ENCODE results near the gene CAMSAP2.
A peak's percentile ranks its signal among the peaks of the same experiment; 100 is the strongest.

CAMSAP2 gene

DNA sequence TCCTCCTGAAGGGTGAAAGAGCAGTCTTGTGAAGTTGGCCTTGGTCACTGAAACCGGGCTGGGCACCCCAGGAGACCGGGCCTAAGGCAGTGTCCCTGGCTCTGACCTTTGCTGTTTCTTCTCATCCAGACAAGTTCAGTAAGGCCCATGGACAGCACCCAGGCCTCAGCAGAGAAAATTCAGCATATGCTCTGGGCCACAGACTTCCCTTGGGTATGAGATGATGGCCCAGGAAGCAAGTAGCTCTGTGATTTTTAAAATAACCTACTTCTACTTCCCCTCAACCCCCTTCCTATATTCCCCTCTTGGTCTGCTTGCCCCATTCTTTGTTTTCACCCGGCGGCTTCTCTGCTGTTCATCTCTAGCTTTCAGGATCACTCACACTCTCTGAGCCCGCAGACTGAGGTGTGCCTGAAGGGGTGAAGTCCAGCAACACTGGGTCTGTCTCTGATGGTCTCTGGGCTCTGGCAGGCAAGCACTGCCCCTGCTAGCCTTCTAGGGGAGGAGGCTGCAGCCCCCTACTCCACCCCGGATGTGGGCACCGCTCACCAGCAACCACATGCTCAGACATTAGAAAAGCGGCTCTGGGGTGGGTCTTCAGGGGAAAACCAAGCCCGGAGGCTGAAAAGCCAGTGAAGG lies 131.2 kb downstream of the CAMSAP2 start:
- Histone ChIP-seq H3K4me2 (peak overlapping the region; percentile 65 to 94 (median 88)), H3K27ac (peak overlapping the region in 9 of 11 experiments; percentile 50 to 82 (median 75); a peak in 18 of 22 replicates), H4K20me1 (no peaks in the 10 kb centered on the region; a peak in 1 of 22 replicates), H3K9me3 (replicated peaks in 1 of 11) (no peaks in the 10 kb centered on the region), H3K9ac (peak overlapping the region in 9 of 11 experiments; percentile 26 to 72 (median 64); a peak in 17 of 22 replicates), H3K4me3 (peak overlapping the region in 8 of 10 experiments; percentile 10 to 61 (median 41); a peak in 12 of 20 replicates), H3K4me1 (peaks cover 27 to 75% (median 71%) of the 10 kb centered on the region in 10 experiments), H3K36me3 (0 out of 22 replicates have a peak, but pooled peaks cover 0 to 4% (median 0%) of the 10 kb centered on the region in 11 experiments), H3K27me3 (peaks cover 10 to 20% (median 16%) of the 10 kb centered on the region in 11 experiments; a peak in 21 of 22 replicates)
- TF ChIP-seq Cebpa-rat (IDR thresholded peaks at IDR 0.05), result no peak

DNA sequence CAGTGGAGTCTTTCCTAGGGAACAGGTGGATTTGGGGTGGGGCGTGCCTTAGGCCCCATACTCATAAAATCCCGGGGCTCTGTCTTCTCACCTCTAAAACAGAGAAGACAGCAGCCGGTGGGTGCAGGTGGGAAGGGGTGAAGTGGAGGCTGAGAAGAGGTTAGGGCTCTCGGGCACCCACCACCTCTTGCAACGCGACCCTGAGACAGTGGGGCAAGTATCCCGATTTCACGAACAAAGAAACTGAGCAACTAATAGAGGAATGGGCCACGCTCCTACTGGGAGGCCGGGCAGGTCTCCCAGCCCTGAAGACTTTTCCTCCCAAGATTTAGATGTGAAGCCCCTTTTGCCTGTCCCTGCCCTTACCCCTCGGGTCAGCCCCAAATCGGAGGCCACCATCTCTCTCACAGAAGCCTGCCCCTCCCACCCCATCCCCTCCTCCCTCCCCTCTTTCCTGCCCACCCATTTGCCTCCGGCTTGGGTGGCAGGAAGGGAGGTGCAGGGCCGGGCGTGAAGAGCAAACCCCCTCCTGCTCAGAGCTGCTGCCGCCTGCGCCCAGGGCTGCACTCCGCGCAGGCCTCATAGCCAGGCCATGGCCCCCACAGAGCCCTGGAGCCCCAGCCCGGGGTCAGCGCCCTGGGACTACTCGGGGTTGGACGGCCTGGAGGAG lies 133.9 kb downstream of the CAMSAP2 start, which contains the start of gene GPR25:
TSS of gene GPR25 (plus strand) at position 536 of the 670 bp plus-strand sequence. CDS start at position 593, 57 bp downstream.
- Histone ChIP-seq H3K27me3 (peaks cover 10 to 24% (median 16%) of the 10 kb centered on the region in 11 experiments; a peak in 21 of 22 replicates), H3K4me2 (peak within 1 kb of the TSS; percentile 78 to 94 (median 89)), H3K4me1 (peaks cover 27 to 67% (median 61%) of the 10 kb centered on the region in 10 experiments), H3K27ac (peak within 1 kb of the TSS in 8 of 11 experiments; percentile 22 to 71 (median 58); a peak in 12 of 22 replicates), H3K36me3 (no peaks in the 10 kb centered on the region), H4K20me1 (no peaks in the 10 kb centered on the region; a peak in 1 of 22 replicates), H3K9ac (peak within 1 kb of the TSS; percentile 2 to 68 (median 57); a peak in 17 of 22 replicates), H3K9me3 (replicated peaks in 1 of 11) (no peaks in the 10 kb centered on the region), H3K4me3 (peak within 1 kb of the TSS in 7 of 10 experiments; percentile 5 to 40 (median 22); a peak in 10 of 20 replicates)
- no peak for TF ChIP-seq Cebpa-rat (IDR thresholded peaks at IDR 0.05)

- Histone ChIP-seq H3K4me3 (0 out of 20 replicates have a peak overlapping the region, but pooled peaks of 1 of the 10 experiments have one; percentile 28), H3K27me3 (peaks cover 10 to 24% (median 16%) of the 10 kb centered on the region in 11 experiments; a peak in 21 of 22 replicates), H3K9ac (peak overlapping the region in 3 of 11 experiments; percentile 57 to 63 (median 62); a peak in 5 of 22 replicates)
Observed at GRCh38 chr1:200873116-200873670, 134.5 kb downstream of the CAMSAP2 start.

DNA sequence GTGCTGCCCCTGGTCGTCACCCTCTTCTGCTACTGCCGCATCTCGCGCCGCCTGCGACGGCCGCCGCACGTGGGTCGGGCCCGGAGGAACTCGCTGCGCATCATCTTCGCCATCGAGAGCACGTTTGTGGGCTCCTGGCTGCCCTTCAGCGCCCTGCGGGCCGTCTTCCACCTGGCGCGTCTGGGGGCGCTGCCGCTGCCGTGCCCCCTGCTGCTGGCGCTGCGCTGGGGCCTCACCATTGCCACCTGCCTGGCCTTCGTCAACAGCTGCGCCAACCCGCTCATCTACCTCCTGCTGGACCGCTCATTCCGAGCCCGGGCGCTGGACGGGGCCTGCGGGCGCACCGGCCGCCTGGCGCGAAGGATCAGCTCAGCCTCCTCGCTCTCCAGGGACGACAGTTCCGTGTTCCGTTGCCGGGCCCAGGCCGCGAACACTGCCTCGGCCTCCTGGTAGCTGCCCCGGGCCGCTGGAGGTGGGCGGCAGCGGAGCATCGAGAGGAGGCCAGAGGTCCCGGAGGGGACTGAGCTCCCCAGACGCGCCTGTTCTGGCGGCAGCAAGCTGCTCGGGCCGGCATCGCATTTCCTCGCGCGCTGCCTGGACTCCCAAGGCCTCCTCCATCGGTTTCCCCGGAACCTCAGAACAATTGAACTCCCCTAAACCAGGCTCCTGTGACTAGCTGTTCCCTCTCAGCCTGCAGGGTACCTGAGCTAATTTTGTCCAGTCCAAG lies 135.1 kb downstream of the CAMSAP2 start:
- no peaks in the 10 kb centered on the region for H3K36me3 ChIP-seq
- H3K27ac ChIP-seq, result peak overlapping the region in 8 of 11 experiments; percentile 22 to 62 (median 58); a peak in 12 of 22 replicates
- H3K9ac ChIP-seq, result peak overlapping the region; percentile 2 to 68 (median 57); a peak in 17 of 22 replicates
- peaks cover 27 to 71% (median 61%) of the 10 kb centered on the region in 10 experiments for H3K4me1 ChIP-seq
- TF ChIP-seq Cebpa-rat (IDR thresholded peaks at IDR 0.05), result no peak
- no peaks in the 10 kb centered on the region; a peak in 1 of 22 replicates for H4K20me1 ChIP-seq
- H3K9me3 ChIP-seq (replicated peaks in 1 of 11), result no peaks in the 10 kb centered on the region
- peaks cover 10 to 24% (median 16%) of the 10 kb centered on the region in 11 experiments; a peak in 21 of 22 replicates for H3K27me3 ChIP-seq
- peak overlapping the region in 7 of 10 experiments; percentile 5 to 40 (median 22); a peak in 11 of 20 replicates for H3K4me3 ChIP-seq
- peak overlapping the region; percentile 69 to 91 (median 80) for H3K4me2 ChIP-seq

More at GRCh38 chr1:200873116-200873670, 134.5 kb downstream of the CAMSAP2 start:
- H3K4me1 ChIP-seq, result peaks cover 27 to 69% (median 61%) of the 10 kb centered on the region in 10 experiments
- H4K20me1 ChIP-seq, result no peaks in the 10 kb centered on the region; a peak in 1 of 22 replicates
- H3K4me2 ChIP-seq, result peak overlapping the region; percentile 69 to 91 (median 80)
- no peak for TF ChIP-seq Cebpa-rat (IDR thresholded peaks at IDR 0.05)
- peak overlapping the region in 3 of 11 experiments; percentile 58 to 60 (median 59); a peak in 5 of 22 replicates for H3K27ac ChIP-seq
- no peaks in the 10 kb centered on the region for H3K36me3 ChIP-seq
- no peaks in the 10 kb centered on the region for H3K9me3 ChIP-seq (replicated peaks in 1 of 11)

GRCh38 chr1:200874694-200875093 lies 136.0 kb downstream of the CAMSAP2 start:
- peaks cover 10 to 24% (median 16%) of the 10 kb centered on the region in 11 experiments; a peak in 21 of 22 replicates for H3K27me3 ChIP-seq
- no peak overlapping the region for H3K4me3 ChIP-seq

DNA sequence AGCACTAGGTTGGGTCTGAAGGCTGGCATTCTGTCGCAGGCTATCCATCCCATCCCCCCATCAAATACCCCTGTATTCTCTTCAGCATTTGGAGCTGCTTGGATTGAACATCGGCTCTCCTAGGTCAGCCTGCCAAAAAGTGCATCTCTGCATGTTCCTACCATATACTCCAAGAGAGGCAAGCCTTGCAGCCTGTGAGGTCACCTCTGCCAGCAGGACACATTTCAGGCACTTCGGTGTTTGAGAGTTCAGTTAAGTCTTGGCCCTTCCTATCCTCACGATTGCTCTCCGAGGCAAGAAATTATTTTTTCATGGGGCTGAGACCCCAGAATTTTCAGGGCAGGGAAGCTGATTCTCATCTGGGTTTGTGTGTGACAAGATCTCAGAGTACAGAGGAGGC lies 136.7 kb downstream of the CAMSAP2 start:
- Histone ChIP-seq H3K4me3 (no peak overlapping the region), H3K27ac (no peak overlapping the region), H3K4me1 (peaks cover 13 to 57% (median 45%) of the 10 kb centered on the region in 10 experiments), H4K20me1 (no peaks in the 10 kb centered on the region; a peak in 1 of 22 replicates), H3K4me2 (peak overlapping the region in 8 of 11 experiments; percentile 13 to 91 (median 80); a peak in 8 of 22 replicates), H3K27me3 (peaks cover 10 to 24% (median 16%) of the 10 kb centered on the region in 11 experiments; a peak in 21 of 22 replicates), H3K36me3 (no peaks in the 10 kb centered on the region), H3K9ac (no peak overlapping the region), H3K9me3 (replicated peaks in 1 of 11) (no peaks in the 10 kb centered on the region)
- no peak; a peak in 1 of 22 replicates for TF ChIP-seq Cebpa-rat (IDR thresholded peaks at IDR 0.05)

More at GRCh38 chr1:200874694-200875093, 136.0 kb downstream of the CAMSAP2 start:
- Histone ChIP-seq H3K4me2 (peak overlapping the region in 9 of 11 experiments; percentile 69 to 91 (median 80); a peak in 18 of 22 replicates), H4K20me1 (no peaks in the 10 kb centered on the region; a peak in 1 of 22 replicates), H3K9me3 (replicated peaks in 1 of 11) (no peaks in the 10 kb centered on the region), H3K4me1 (peaks cover 20 to 64% (median 52%) of the 10 kb centered on the region in 10 experiments), H3K9ac (peak overlapping the region in 1 of 11 experiments; percentile 67; a peak in 1 of 22 replicates), H3K36me3 (no peaks in the 10 kb centered on the region), H3K27ac (no peak overlapping the region)
- TF ChIP-seq Cebpa-rat (IDR thresholded peaks at IDR 0.05), result no peak

- H3K36me3 ChIP-seq, result no peaks in the 10 kb centered on the region
Observed at GRCh38 chr1:200877010-200877409, 138.3 kb downstream of the CAMSAP2 start.

More at GRCh38 chr1:200877010-200877409, 138.3 kb downstream of the CAMSAP2 start:
- Histone ChIP-seq H3K4me2 (no peak overlapping the region), H3K4me1 (peaks cover 9 to 41% (median 30%) of the 10 kb centered on the region in 10 experiments; a peak in 19 of 20 replicates), H3K27ac (no peak overlapping the region), H3K4me3 (no peak overlapping the region), H3K9me3 (replicated peaks in 1 of 11) (no peaks in the 10 kb centered on the region), H3K9ac (no peak overlapping the region), H3K27me3 (peaks cover 10 to 24% (median 16%) of the 10 kb centered on the region in 11 experiments; a peak in 21 of 22 replicates), H4K20me1 (no peaks in the 10 kb centered on the region; a peak in 1 of 22 replicates)
- no peak for TF ChIP-seq Cebpa-rat (IDR thresholded peaks at IDR 0.05)

All from BLaER1 treated with 17β-estradiol and CSF1 and Interleukin-3, amounts not matched to agents 10 nM and 100 nM (cell line).